Epithelial cell of esophagus (primary cell): ENCODE data around the gene KRTAP1-3.
"Not testable (repeated sequence)": the region's sequence is repeated elsewhere in the genome, so short reads cannot be mapped to it uniquely, and the experiment has no call there.

Experiments
- DNase-seq: peaks from one replicate; pipeline ENCODE4 v3.0.0; 2010; ENCODE audit warnings: low read depth
- H3K4me3 ChIP-seq: 2 replicates; pipeline ENCODE4 v1.5.1; 2011; ENCODE audit warnings: mild to moderate bottlenecking, low read length, control low read depth
- CTCF ChIP-seq: IDR thresholded peaks from 2 replicates; pipeline ENCODE4 v1.5.1; 2011; ENCODE audit warnings: low read depth, mild to moderate bottlenecking, low read length, control low read depth, inconsistent platforms; ENCODE audit not compliant: insufficient read depth; ENCODE audit errors: missing control alignments

Gene KRTAP1-3

GRCh38 chr17:41042953-41043352, 8.3 kb upstream of the KRTAP1-3 start:
- H3K4me3 ChIP-seq: no peak overlapping the region
- no peak for DNase-seq
- no peak for TF ChIP-seq CTCF

- not testable (repeated sequence) for H3K4me3 ChIP-seq, DNase-seq
These were observed 6.3 kb upstream of the KRTAP1-3 start, which contains the start of gene KRTAP1-1 for GRCh38 chr17:41040783-41041571. KRTAP1-1 (minus strand) TSS chr17:41041450; CDS start chr17:41041397, 53 bp downstream.

- no peak for DNase-seq
- no peak overlapping the region for H3K4me3 ChIP-seq
- TF ChIP-seq CTCF: no peak
These were observed 3.2 kb upstream of the KRTAP1-3 start for GRCh38 chr17:41037853-41038350.

- no peak for DNase-seq
- no peak for TF ChIP-seq CTCF
- H3K4me3 ChIP-seq: no peak within 1 kb of the TSS
These were observed 4.9 kb downstream of the KRTAP1-3 start, which contains the start of gene KRTAP1-4 for GRCh38 chr17:41029633-41030245. KRTAP1-4 (minus strand) TSS chr17:41030195; CDS start chr17:41030078, 117 bp downstream.

GRCh38 chr17:41026715-41027471, 7.8 kb downstream of the KRTAP1-3 start, which contains the start of gene KRTAP1-5:
KRTAP1-5 (minus strand) TSS chr17:41027208; CDS start chr17:41027155, 53 bp downstream.
- no peak for TF ChIP-seq CTCF
- DNase-seq: peak; percentile 34
- no peak within 1 kb of the TSS for H3K4me3 ChIP-seq

GRCh38 chr17:41024697-41025096, 10.0 kb downstream of the KRTAP1-3 start:
- H3K4me3 ChIP-seq: no peak overlapping the region
- no peak for TF ChIP-seq CTCF
- no peak for DNase-seq

GRCh38 chr17:41020336-41020735, 14.3 kb downstream of the KRTAP1-3 start:
- TF ChIP-seq CTCF: no peak
- DNase-seq: no peak
- no peak overlapping the region for H3K4me3 ChIP-seq
